ENCODE measurements around the gene GNAI1. TPM values are rescaled to one million over a fixed set of nuclear protein-coding genes. Genes with fewer than 3 reads are reported as not detected.

GNAI1 gene
- total RNA-seq, 1 donor from 2014 or later, result 1.2 TPM

GRCh38 chr7:80131675-80132435 is 2.8 kb upstream of the GNAI1 start:
- intact Hi-C loops (cut with micrococcal nuclease), result no loop called here

GRCh38 chr7:80132594-80132993 is 2.0 kb upstream of the GNAI1 start:
- intact Hi-C loops (cut with micrococcal nuclease), result no loop called here

GRCh38 chr7:80133361-80134114 is 1.1 kb upstream of the GNAI1 start:
- intact Hi-C loops (cut with micrococcal nuclease), result loop anchor here (1.0 to 2.0 kb wide), 2 partner anchors 27 to 259 kb away; no protein-coding TSS in a partner anchor

GRCh38 chr7:80134115-80134535 is 506 bp upstream of the GNAI1 start:
- intact Hi-C loops (cut with micrococcal nuclease), result loop anchor here (1.0 to 2.0 kb wide), 2 partner anchors 27 to 258 kb away; no protein-coding TSS in a partner anchor

GRCh38 chr7:80135309-80136104 is 876 bp downstream of the GNAI1 start:
- intact Hi-C loops (cut with micrococcal nuclease), result loop anchor here (1.0 to 2.0 kb wide), 2 partner anchors 16 to 29 kb away; no protein-coding TSS in a partner anchor

GRCh38 chr7:80136261-80137055 is 1.8 kb downstream of the GNAI1 start:
- intact Hi-C loops (cut with micrococcal nuclease), result loop anchor here (1.0 kb wide), 1 partner anchor 15 kb away; no protein-coding TSS in a partner anchor

GRCh38 chr7:80137410-80137809 is 2.8 kb downstream of the GNAI1 start:
- intact Hi-C loops (cut with micrococcal nuclease), result no loop called here

GRCh38 chr7:80139236-80139635 is 4.6 kb downstream of the GNAI1 start:
- intact Hi-C loops (cut with micrococcal nuclease), result no loop called here

- intact Hi-C loops (cut with micrococcal nuclease), result no loop called here
Observed at GRCh38 chr7:80140388-80140787, 5.8 kb downstream of the GNAI1 start.

GRCh38 chr7:80141376-80141775 is 6.7 kb downstream of the GNAI1 start:
- intact Hi-C loops (cut with micrococcal nuclease), result no loop called here

GRCh38 chr7:80142853-80143580 is 8.4 kb downstream of the GNAI1 start:
- intact Hi-C loops (cut with micrococcal nuclease), result no loop called here

- intact Hi-C loops (cut with micrococcal nuclease), result no loop called here
Observed at GRCh38 chr7:80145780-80146422, 11.3 kb downstream of the GNAI1 start.

- intact Hi-C loops (cut with micrococcal nuclease), result no loop called here
Observed at GRCh38 chr7:80146545-80147182, 12.0 kb downstream of the GNAI1 start.

- intact Hi-C loops (cut with micrococcal nuclease), result no loop called here
Observed at GRCh38 chr7:80147543-80148391, 13.1 kb downstream of the GNAI1 start.

GRCh38 chr7:80150611-80151273 is 16.1 kb downstream of the GNAI1 start:
- intact Hi-C loops (cut with micrococcal nuclease), result loop anchor here (1.0 kb wide), 1 partner anchor 14 kb away; no protein-coding TSS in a partner anchor

GRCh38 chr7:80151274-80151665 is 16.6 kb downstream of the GNAI1 start:
- intact Hi-C loops (cut with micrococcal nuclease), result loop anchor here (1.0 kb wide), 1 partner anchor 15 kb away; no protein-coding TSS in a partner anchor

GRCh38 chr7:80153446-80153845 is 18.8 kb downstream of the GNAI1 start:
- intact Hi-C loops (cut with micrococcal nuclease), result no loop called here

Data from T-helper 1 cell treated with Interleukin-12 subunit alpha and Interleukin-12 subunit beta and Interleukin-4 antibody, amounts not matched to agents 30 ng/mL and 1 ng/mL, for 36 hours (primary cell).